H9 (cell line): ENCODE data around the gene OR2L3. TPM values are rescaled to one million over a fixed set of nuclear protein-coding genes. Genes with fewer than 3 reads are reported as not detected.

Experiments
- DNase-seq: peaks from one replicate; pipeline ENCODE4 v3.0.0-alpha.2; 2017
- H2AFZ ChIP-seq: one replicate; pipeline ENCODE4 v1.6.1; 2013; ENCODE audit warnings: mild to moderate bottlenecking, low read length, control low read depth, moderate library complexity
- H2AK5ac ChIP-seq: 2 replicates; pipeline ENCODE4 v1.6.1; 2013; ENCODE audit warnings: low read length, control low read depth, mixed read lengths; ENCODE audit not compliant: insufficient read length
- H2BK120ac ChIP-seq: one replicate; pipeline ENCODE4 v1.6.1; 2013; ENCODE audit warnings: low read depth, mild to moderate bottlenecking, low read length, control low read depth, inconsistent platforms; ENCODE audit not compliant: poor library complexity, severe bottlenecking
- H2BK12ac ChIP-seq: 2 replicates; pipeline ENCODE4 v1.6.1; 2013; ENCODE audit warnings: low read length, control low read depth, mixed read lengths, low read depth; ENCODE audit not compliant: insufficient read length
- H2BK15ac ChIP-seq: 2 replicates; pipeline ENCODE4 v1.6.1; 2013; ENCODE audit warnings: low read depth, low read length, control low read depth
- H2BK20ac ChIP-seq: one replicate; pipeline ENCODE4 v1.6.1; 2013; ENCODE audit warnings: low read depth, mild to moderate bottlenecking, low read length, control low read depth, inconsistent platforms; ENCODE audit not compliant: poor library complexity, severe bottlenecking
- H2BK5ac ChIP-seq: 2 replicates; pipeline ENCODE4 v1.6.1; 2013; ENCODE audit warnings: low read length, control low read depth, mixed read lengths; ENCODE audit not compliant: insufficient read length
- H3K14ac ChIP-seq: 2 replicates; pipeline ENCODE4 v1.6.1; 2013; ENCODE audit warnings: low read length, control low read depth; ENCODE audit not compliant: insufficient read depth
- H3K18ac ChIP-seq: 2 replicates; pipeline ENCODE4 v1.6.1; 2013; ENCODE audit warnings: low read depth, mild to moderate bottlenecking, mixed read lengths, low read length, control low read depth; ENCODE audit not compliant: insufficient read length
- H3K23ac ChIP-seq: 2 replicates; pipeline ENCODE4 v1.6.1; 2013; ENCODE audit warnings: low read length, control low read depth, mixed read lengths, low read depth; ENCODE audit not compliant: insufficient read length
- H3K23me2 ChIP-seq: 2 replicates; pipeline ENCODE4 v1.6.1; 2013; ENCODE audit warnings: low read depth, mild to moderate bottlenecking, mixed read lengths, low read length, control low read depth; ENCODE audit not compliant: insufficient read length, poor library complexity, severe bottlenecking
- H3K27ac ChIP-seq: 2 replicates; pipeline ENCODE4 v1.5.1; 2013; ENCODE audit warnings: low read length, control low read depth, mixed read lengths, low read depth; ENCODE audit not compliant: insufficient read length
- H3K27me3 ChIP-seq: 2 replicates; pipeline ENCODE4 v1.6.1; 2013; ENCODE audit warnings: low read length, control low read depth, inconsistent platforms; ENCODE audit not compliant: insufficient read depth
- H3K4ac ChIP-seq: 2 replicates; pipeline ENCODE4 v1.6.1; 2013; ENCODE audit warnings: low read depth, mild to moderate bottlenecking, control low read depth, inconsistent platforms, low read length, moderate library complexity
- H3K4me1 ChIP-seq: 2 replicates; pipeline ENCODE4 v1.6.1; 2013; ENCODE audit warnings: low read length, control low read depth, inconsistent platforms; ENCODE audit not compliant: insufficient read depth
- H3K4me2 ChIP-seq: 2 replicates; pipeline ENCODE4 v1.6.1; 2013; ENCODE audit warnings: low read length, control low read depth, mixed read lengths; ENCODE audit not compliant: insufficient read length, insufficient read depth
- H3K56ac ChIP-seq: 2 replicates; pipeline ENCODE4 v1.6.1; 2013; ENCODE audit warnings: low read depth, mild to moderate bottlenecking, mixed read lengths, low read length, control low read depth; ENCODE audit not compliant: insufficient read length
- H3K79me1 ChIP-seq: 2 replicates; pipeline ENCODE4 v1.6.1; 2013; ENCODE audit warnings: low read depth, mild to moderate bottlenecking, moderate library complexity, low read length, control low read depth, inconsistent platforms; ENCODE audit not compliant: insufficient read depth, poor library complexity, severe bottlenecking
- H3K79me2 ChIP-seq: 2 replicates; pipeline ENCODE4 v1.6.1; 2013; ENCODE audit warnings: low read length, control low read depth, inconsistent platforms; ENCODE audit not compliant: insufficient read depth
- H3K9ac ChIP-seq: 2 replicates; pipeline ENCODE4 v1.6.1; 2013; ENCODE audit warnings: low read length, control low read depth, mixed read lengths; ENCODE audit not compliant: insufficient read length; ENCODE audit errors: extremely low read depth
- H3K9me3 ChIP-seq: one replicate; pipeline ENCODE4 v1.6.1; 2013; ENCODE audit warnings: low read depth, low read length, inconsistent platforms; ENCODE audit not compliant: control insufficient read depth
- H3T11ph ChIP-seq: one replicate; pipeline ENCODE4 v1.6.1; 2013; ENCODE audit warnings: mild to moderate bottlenecking, low read length, control low read depth, inconsistent platforms
- H4K20me1 ChIP-seq: one replicate; pipeline ENCODE4 v1.6.1; 2013; ENCODE audit not compliant: control insufficient read depth, insufficient read length, insufficient read depth
- H4K5ac ChIP-seq: 2 replicates; pipeline ENCODE4 v1.6.1; 2013; ENCODE audit warnings: low read depth, mild to moderate bottlenecking, mixed read lengths, low read length, control low read depth; ENCODE audit not compliant: insufficient read length
- H4K8ac ChIP-seq: replicated peaks from 2 replicates; pipeline ENCODE4 v1.6.1; 2013; ENCODE audit warnings: low read length, control low read depth, mixed read lengths, low read depth; ENCODE audit not compliant: insufficient read length
- H4K91ac ChIP-seq: 2 replicates; pipeline ENCODE4 v1.6.1; 2013; ENCODE audit warnings: low read depth, mild to moderate bottlenecking, moderate library complexity, mixed read lengths, low read length, control low read depth; ENCODE audit not compliant: insufficient read length
- H3K27ac Mint-ChIP-seq, 3 experiments: 2 replicates in 2 of 3; 3 replicates in 1 of 3; pipeline ENCODE4 v1.8.0; 2020 to 2021; ENCODE audit warnings: mixed read lengths in 3 of 3, mild to moderate bottlenecking in 1 of 3, moderate library complexity in 1 of 3
- H3K27me3 Mint-ChIP-seq: 2 replicates; pipeline ENCODE4 v1.8.0; 2021; ENCODE audit warnings: low read depth, mild to moderate bottlenecking, moderate library complexity, mixed read lengths
- H3K36me3 Mint-ChIP-seq, 3 experiments: 2 replicates in 2 of 3; 3 replicates in 1 of 3; pipeline ENCODE4 v1.8.0; 2020 to 2021; ENCODE audit warnings: low read depth in 3 of 3, mixed read lengths in 3 of 3; ENCODE audit not compliant: insufficient read depth in 1 of 3
- H3K4me1 Mint-ChIP-seq, 2 experiments: 2 replicates each; pipeline ENCODE4 v1.8.0; 2020; ENCODE audit warnings: mixed read lengths in 2 of 2
- H3K4me3 Mint-ChIP-seq, 2 experiments: 2 replicates in 1 of 2; 3 replicates in 1 of 2; pipeline ENCODE4 v1.8.0; 2020 to 2021; ENCODE audit warnings: mild to moderate bottlenecking in 2 of 2, mixed read lengths in 2 of 2, moderate library complexity in 1 of 2
- H3K9me3 Mint-ChIP-seq, 2 experiments: 2 replicates in 1 of 2; 3 replicates in 1 of 2; pipeline ENCODE4 v1.8.0; 2020; ENCODE audit warnings: mild to moderate bottlenecking in 2 of 2, mixed read lengths in 2 of 2, moderate library complexity in 1 of 2
- CTCF ChIP-seq: fragments of 200-600 bp; sonication (generic); conservative IDR thresholded peaks from 3 replicates; pipeline ENCODE4 v1.8.0; 2021; ENCODE audit warnings: antibody characterized with exemption, mild to moderate bottlenecking
- WGBS: extraction: QIAGEN DNeasy Blood & Tissue Kit; methylation state at CpG from one replicate; pipeline ENCODE4 v1.1.7; 2013; ENCODE audit warnings: missing lambda C conversion rate, low lambda C conversion rate, mixed read lengths; ENCODE audit not compliant: insufficient read length; ENCODE audit errors: extremely low coverage; 5-methylcytosine and 5-hydroxymethylcytosine counted together
- total RNA-seq: library from RNA; stranded (reverse); gene quantifications from 2 replicates; pipeline ENCODE4 v1.2.1, GENCODE V29; 2021

Gene OR2L3
- total RNA-seq, 1 experiment from 2014 or later = not detected

- H3K56ac ChIP-seq = no peak within 1 kb of the TSS
- H3K9me3 ChIP-seq = peaks cover 60% of the 10 kb centered on the region
These were observed 16.9 kb upstream of the OR2L3 start, which contains the start of gene OR2L2 for GRCh38 chr1:248029770-248030169. OR2L2 (plus strand) TSS chr1:248030070; CDS start chr1:248038268, 8,198 bp downstream.

More at GRCh38 chr1:248029770-248030169, 16.9 kb upstream of the OR2L3 start, which contains the start of gene OR2L2:
- H2AFZ ChIP-seq = no peak within 1 kb of the TSS
- no peak within 1 kb of the TSS for H3K18ac ChIP-seq
- no CpG with 5 or more reads among the region's 2 CpGs for WGBS
- H3K23ac ChIP-seq = no peak within 1 kb of the TSS
- no peaks in the 10 kb centered on the region for H4K20me1 ChIP-seq
- no peaks in the 10 kb centered on the region for H3K79me2 ChIP-seq
- no peak within 1 kb of the TSS for H3K4ac ChIP-seq
- no peaks in the 10 kb centered on the region for H3K79me1 ChIP-seq
- no peak for DNase-seq
- H3K9ac ChIP-seq = no peak within 1 kb of the TSS
- H3K4me1 ChIP-seq = no peaks in the 10 kb centered on the region
- Mint-ChIP-seq H3K4me3 (no peak within 1 kb of the TSS), H3K4me1 (no peaks in the 10 kb centered on the region), H3K27me3 (no peaks in the 10 kb centered on the region; the same call in none of the 2 replicates), H3K9me3 (peaks cover 76 to 81% of the 10 kb centered on the region in 2 experiments), H3K27ac (no peak within 1 kb of the TSS), H3K36me3 (peaks cover 8 to 22% (median 14%) of the 10 kb centered on the region in 3 experiments; a peak in 5 of 7 replicates)
- H3K27me3 ChIP-seq = no peaks in the 10 kb centered on the region
- H2BK15ac ChIP-seq = no peak within 1 kb of the TSS
- H4K8ac ChIP-seq = no peak within 1 kb of the TSS
- H2BK5ac ChIP-seq = no peak within 1 kb of the TSS
- no peak within 1 kb of the TSS for H3T11ph ChIP-seq
- H2BK12ac ChIP-seq = no peak within 1 kb of the TSS
- H3K4me2 ChIP-seq = no peak within 1 kb of the TSS
- H3K27ac ChIP-seq = no peak within 1 kb of the TSS
- H3K14ac ChIP-seq = no peak within 1 kb of the TSS
- no peak within 1 kb of the TSS for H4K5ac ChIP-seq
- no peak for TF ChIP-seq CTCF
- no peak within 1 kb of the TSS for H4K91ac ChIP-seq
- H2BK120ac ChIP-seq = no peak within 1 kb of the TSS
- no peak within 1 kb of the TSS for H2AK5ac ChIP-seq
- no peaks in the 10 kb centered on the region for H3K23me2 ChIP-seq
- H2BK20ac ChIP-seq = no peak within 1 kb of the TSS
